Suprapubic skin (tissue), 4 donors: ENCODE results near the gene SSR1.

ENCODE experiments used
- CTCF ChIP-seq, 2 donors: fragments of 200-600 bp in 1 of 2; fragments of 450-650 bp in 1 of 2; sonication (generic) in 1 of 2; IDR thresholded peaks; one replicate each; pipeline ENCODE4 v1.5.1; 2016 to 2019; ENCODE audit warnings: antibody characterized with exemption in 2 of 2, mild to moderate bottlenecking in 1 of 2, moderate library complexity in 1 of 2
- EP300 ChIP-seq: sonication (generic); formaldehyde crosslinking; IDR thresholded peaks from one replicate; pipeline ENCODE4 v1.6.1; 2017; ENCODE audit warnings: antibody characterized with exemption
- POLR2A ChIP-seq, 2 donors: fragments of 450-650 bp; IDR thresholded peaks; one replicate each; pipeline ENCODE4 v1.6.1; 2017; ENCODE audit warnings: antibody characterized with exemption in 2 of 2, mild to moderate bottlenecking in 2 of 2, moderate library complexity in 2 of 2
- POLR2AphosphoS5 ChIP-seq, 3 donors: sonication (generic); formaldehyde crosslinking; IDR thresholded peaks; one replicate each; pipeline ENCODE4 v1.6.1; 2017; ENCODE audit warnings: antibody characterized with exemption in 3 of 3

GRCh38 chr6:7235712-7236305, 77.2 kb downstream of the SSR1 start:
- no peak for TF ChIP-seq POLR2A (IDR thresholded peaks at IDR 0.05)
- no peak for TF ChIP-seq CTCF (IDR thresholded peaks at IDR 0.05)
- TF ChIP-seq EP300 = no peak
- no peak for TF ChIP-seq POLR2AphosphoS5 (IDR thresholded peaks at IDR 0.05)
